GM19043 (cell line): Measurements from ENCODE around the gene SUPV3L1.

Experiments used
- ATAC-seq: cut with Tn5 transposase; IDR thresholded peaks from one replicate; pipeline ENCODE4 v1.9.1; 2021; ENCODE audit warnings: low read depth; ENCODE audit not compliant: unreplicated experiment

Gene SUPV3L1

GRCh38 chr10:69226919-69227450 is 47.0 kb downstream of the SUPV3L1 start:
- no peak for ATAC-seq

DNA sequence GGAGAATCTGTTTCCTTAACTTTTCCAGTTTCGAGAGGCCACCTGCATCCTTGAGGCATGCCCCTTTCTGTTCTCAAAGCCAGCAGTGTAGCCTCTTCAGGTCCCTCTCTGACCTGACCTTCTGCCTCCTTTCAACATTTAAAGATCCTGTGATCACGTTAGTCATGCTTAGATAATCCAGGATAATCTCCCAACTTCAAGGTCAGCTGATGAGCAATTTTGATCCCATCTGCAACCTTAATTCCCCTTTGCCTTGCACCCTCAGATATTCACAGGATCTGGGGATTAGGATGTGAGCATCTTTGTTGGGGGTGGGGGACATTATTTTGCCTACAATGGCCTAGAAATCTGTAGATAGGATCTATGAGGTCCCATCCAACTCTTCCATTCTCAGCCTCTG is 48.1 kb downstream of the SUPV3L1 start:
- ATAC-seq = no peak

- no peak for ATAC-seq
These were observed 49.5 kb downstream of the SUPV3L1 start for GRCh38 chr10:69229616-69229916.

DNA sequence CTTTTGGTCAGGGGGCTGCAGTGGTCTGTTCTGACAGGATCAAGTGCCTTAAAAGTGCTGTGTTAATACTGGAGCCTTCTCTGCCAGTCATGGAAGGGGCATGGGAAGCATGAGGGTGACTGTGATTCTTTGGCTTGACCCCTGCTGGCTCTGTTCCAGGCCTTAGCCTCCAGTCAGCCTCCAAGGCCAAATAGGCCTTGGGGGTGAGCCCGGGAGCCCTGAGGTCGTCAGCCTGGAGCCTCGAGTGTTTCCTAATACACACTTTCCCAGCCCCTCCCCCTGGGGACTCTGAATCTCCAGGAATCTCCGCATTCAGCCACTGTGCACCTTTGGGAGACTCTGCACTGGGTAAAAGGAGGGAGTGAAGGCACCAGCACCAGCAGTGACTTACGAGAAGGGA is 50.1 kb downstream of the SUPV3L1 start:
- ATAC-seq = no peak

- ATAC-seq = no peak
These were observed 52.2 kb downstream of the SUPV3L1 start for GRCh38 chr10:69232252-69232651.

GRCh38 chr10:69232736-69233480 is 52.9 kb downstream of the SUPV3L1 start:
- ATAC-seq = no peak

DNA sequence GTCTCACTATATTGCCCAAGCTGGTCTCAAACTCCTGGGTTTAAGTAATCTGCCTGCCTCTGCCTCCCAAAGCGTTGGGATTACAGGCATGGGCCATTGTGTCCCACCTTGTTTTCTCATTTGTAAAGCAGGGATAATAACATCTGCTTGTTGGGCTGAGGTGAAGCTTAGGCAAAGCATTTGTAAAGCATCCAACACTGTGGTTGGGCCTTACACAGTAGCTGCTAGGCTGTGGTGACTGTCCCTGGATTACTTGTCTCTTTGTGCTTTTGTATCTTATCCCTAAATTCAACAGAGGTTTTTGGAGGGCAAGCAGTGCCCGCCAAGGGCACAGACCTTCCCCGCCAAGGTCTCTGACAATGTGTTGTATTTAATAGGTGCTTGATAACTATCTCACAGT is 54.4 kb downstream of the SUPV3L1 start:
- no peak for ATAC-seq

DNA sequence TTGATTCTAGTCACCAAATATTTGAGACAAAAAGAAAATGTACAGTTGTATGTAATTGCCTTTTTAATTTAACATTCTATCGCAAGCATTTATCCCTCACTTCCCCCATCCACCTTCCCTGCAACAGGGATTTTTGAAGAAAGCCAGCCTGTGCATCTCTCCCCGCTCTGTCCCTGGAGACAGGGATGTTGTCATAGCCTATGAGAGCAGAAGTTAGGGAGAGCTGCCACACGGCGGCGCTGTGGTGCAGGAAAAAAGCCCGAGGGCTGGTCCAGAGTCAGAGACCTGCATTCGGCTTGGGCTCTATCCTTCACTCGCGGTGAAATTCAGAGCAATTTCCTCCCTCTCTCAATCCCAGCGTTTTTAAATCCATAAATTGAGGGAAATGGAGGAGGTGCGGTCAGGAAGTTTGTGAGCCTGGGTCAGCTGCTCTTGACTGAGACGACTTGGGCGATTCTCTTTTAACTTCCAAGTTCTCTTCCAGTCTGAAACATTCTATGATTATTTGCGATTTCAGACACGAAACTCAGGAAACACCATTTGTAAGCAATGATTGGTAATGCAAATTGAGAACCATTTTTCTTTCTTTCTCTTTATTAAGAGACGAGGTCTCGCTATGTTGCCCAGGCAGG is 57.6 kb downstream of the SUPV3L1 start:
- peak; percentile 94 for ATAC-seq

DNA sequence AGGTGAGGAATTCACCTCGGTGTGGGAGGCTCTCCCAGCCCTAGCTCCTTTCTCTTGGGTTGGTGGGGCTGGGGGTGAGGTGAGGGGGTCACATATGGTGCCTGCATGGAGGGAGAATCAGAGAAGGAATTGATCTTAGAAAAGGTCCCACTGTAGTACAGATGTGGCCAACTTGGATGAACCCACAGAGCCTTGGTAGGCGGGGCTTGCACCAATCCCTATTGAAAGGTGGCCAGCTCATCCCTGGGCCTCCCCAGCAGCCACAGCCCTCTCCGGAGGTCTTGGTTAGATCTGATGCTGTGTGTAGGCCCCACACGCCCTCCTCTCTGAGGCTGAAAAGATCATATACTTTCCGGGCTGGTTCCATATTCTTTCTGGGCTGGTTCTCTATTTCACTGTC is 59.1 kb downstream of the SUPV3L1 start:
- no peak for ATAC-seq

DNA sequence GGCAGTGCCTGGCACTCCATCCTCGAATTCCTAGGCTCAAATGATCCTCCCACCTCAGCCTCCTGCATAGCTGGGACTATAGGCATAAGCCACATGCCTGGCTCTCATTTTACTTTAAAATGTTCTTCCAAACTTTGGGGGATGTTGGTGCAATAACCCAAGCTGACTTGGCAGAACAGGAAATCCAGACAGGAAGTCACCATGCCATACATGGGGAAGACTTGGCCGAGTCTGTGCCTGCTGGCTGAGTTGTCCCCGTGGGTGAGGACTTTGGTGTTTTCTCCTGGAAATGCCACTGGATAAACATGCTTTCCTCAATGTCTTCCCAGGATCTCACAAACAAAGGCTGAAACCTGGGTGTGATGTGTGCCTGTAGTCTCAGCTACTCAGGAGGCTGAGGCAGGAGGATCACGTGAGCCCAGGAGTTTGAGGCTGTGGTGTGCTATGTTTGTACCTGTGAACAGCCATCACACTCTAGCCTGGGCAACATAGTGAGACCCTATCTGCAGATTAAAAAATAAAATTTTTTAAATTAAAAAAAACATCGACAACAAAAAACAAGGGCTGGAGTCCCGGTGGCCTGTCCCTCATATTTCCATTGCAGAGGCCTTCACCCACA is 59.9 kb downstream of the SUPV3L1 start:
- no peak for ATAC-seq

GRCh38 chr10:69240455-69240854 is 60.4 kb downstream of the SUPV3L1 start:
- ATAC-seq = no peak

DNA sequence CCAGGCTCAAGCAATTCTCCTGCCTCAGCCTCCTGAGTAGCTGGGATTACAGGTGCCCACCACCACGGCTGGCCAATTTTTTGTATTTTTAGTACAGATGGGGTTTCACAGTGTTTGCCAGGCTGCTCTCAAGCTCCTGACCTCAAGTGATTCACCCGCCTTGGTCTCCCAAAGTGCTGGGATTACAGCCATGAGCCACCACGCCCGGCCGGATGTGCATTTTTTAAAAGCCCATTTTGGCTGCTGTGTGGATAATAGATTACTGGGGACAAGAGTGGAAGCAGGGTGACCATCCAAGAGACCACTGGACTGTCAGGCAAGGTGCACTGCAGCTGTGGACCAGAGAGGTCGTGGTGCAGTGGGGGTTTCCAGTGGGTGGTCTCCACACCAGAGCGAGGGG is 61.5 kb downstream of the SUPV3L1 start:
- no peak for ATAC-seq

GRCh38 chr10:69242040-69242851 is 62.2 kb downstream of the SUPV3L1 start:
- no peak for ATAC-seq

GRCh38 chr10:69242852-69243212 is 62.8 kb downstream of the SUPV3L1 start:
- no peak for ATAC-seq

GRCh38 chr10:69243817-69244216 is 63.8 kb downstream of the SUPV3L1 start:
- no peak for ATAC-seq

- ATAC-seq = no peak
These were observed 66.0 kb downstream of the SUPV3L1 start for GRCh38 chr10:69246036-69246435.

DNA sequence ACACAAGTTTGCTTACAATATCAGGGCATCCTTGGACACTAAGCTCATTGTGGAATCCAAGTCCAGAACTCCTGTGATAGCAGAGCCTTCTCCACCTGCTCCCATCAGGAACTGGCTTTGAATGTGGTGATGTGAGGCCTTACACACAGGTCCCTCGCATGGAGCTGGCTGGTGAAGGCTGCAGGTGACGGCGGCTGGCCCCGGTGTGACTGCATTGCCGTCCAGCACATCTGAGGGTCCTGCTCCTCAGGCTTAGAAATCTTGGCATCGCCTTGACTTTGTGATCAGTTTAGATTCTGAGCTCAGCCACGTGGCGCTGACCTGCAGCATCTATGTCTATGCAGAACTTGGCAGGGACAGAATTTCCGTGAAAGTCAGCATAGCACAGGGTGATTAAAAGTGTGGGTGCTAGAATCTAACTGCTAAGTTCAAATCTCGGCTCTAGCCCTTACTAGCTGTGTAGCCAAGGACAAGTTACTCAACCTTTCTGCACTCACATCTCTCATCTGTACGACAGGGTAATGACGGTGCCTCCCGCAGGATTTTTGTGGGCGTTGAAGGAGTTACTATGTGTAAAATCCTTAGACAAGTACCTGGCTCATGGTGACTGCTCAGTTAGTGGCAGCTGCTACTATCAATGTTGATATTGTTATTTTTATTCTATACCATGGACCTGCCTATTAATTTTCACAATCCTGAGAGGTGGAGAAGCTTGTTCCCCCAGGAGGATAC is 66.7 kb downstream of the SUPV3L1 start:
- no peak for ATAC-seq

GRCh38 chr10:69247313-69247710 is 67.3 kb downstream of the SUPV3L1 start:
- ATAC-seq = no peak

GRCh38 chr10:69248117-69248730 is 68.2 kb downstream of the SUPV3L1 start:
- no peak for ATAC-seq

- ATAC-seq = no peak
These were observed 70.0 kb downstream of the SUPV3L1 start for GRCh38 chr10:69250041-69250440.
